Heart left ventricle (tissue), 13 donors: ENCODE results near the gene TNRC6A.

Experiments used
- POLR2A ChIP-seq, 2 donors: fragments of 450-650 bp; IDR thresholded peaks; one replicate each; pipeline ENCODE4 v1.6.1; 2017; ENCODE audit warnings: antibody characterized with exemption in 2 of 2, mild to moderate bottlenecking in 2 of 2, moderate library complexity in 2 of 2
- TF ChIP-seq, protein P1 (sequence below), 12 donors: fragments of 200-600 bp; sonication (generic) in 4 of 12; IDR thresholded peaks; one replicate each; pipeline versions ENCODE4 v1.5.0 to v1.8.0; 2018 to 2022; ENCODE audit warnings: antibody characterized with exemption in 12 of 12, mild to moderate bottlenecking in 5 of 12
- donor health status: ischemic (EF 13 %, LVEDD 7.1; RV severe dilation, severe dysfunction).
- donor health status: DM: no; HTN: yes; CAD: no.
- donor health status: DM: no; HTN: no; CAD: no.
- donor health status: ischemic (EF 25% LVEDD 6.9; RV normal size, moderate dysfunction).
- donor health status: ischemic (EF 25% LVEDD 5.7; RV mildly dilated, moderate dysfunction).
- donor health status: ischemic (EF 35%, LVEDD 5.7; RV mildly dilated, moderate dysfunction).
- donor health status: nonischemic (EF 11% LVEDD 7.7; RV severe dilation, severe dysfunction).
- donor health status: DM: yes; HTN: yes; CAD: no.
- donor health status: PGD.
- donor health status: ischemic (EF 29% LVEDD 5.4; RV normal size, mild dysfunction).
- donor health status: nonischemic (EF 23%, LVEDD 6.1; RV moderate dilation, normal function).

DNA sequence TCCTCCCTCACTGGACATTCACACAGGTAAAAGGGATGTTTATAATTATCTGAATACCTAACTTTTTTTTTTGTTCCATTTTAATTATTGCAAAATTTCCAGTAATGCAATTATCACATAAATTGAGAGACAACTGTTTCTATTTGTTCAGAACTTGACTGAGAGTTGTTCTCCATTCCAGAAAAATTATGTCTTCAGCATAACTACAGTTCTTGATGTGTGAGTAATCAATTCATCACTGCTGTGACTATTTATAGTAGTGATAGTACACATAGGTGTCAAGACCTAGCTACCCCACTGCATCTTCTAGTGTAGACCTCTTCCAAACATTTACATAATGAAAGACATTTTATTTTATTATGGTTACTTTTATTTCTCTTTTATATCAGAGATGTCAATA, 5.8 kb upstream of the TNRC6A start:
- TF ChIP-seq, protein P1, sequence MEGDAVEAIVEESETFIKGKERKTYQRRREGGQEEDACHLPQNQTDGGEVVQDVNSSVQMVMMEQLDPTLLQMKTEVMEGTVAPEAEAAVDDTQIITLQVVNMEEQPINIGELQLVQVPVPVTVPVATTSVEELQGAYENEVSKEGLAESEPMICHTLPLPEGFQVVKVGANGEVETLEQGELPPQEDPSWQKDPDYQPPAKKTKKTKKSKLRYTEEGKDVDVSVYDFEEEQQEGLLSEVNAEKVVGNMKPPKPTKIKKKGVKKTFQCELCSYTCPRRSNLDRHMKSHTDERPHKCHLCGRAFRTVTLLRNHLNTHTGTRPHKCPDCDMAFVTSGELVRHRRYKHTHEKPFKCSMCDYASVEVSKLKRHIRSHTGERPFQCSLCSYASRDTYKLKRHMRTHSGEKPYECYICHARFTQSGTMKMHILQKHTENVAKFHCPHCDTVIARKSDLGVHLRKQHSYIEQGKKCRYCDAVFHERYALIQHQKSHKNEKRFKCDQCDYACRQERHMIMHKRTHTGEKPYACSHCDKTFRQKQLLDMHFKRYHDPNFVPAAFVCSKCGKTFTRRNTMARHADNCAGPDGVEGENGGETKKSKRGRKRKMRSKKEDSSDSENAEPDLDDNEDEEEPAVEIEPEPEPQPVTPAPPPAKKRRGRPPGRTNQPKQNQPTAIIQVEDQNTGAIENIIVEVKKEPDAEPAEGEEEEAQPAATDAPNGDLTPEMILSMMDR (IDR thresholded peaks at IDR 0.05), result no peak
- no peak for TF ChIP-seq POLR2A (IDR thresholded peaks at IDR 0.05)
